SJSA1 (cell line): ENCODE results near the gene CGA. TPM values are rescaled to one million over a fixed set of nuclear protein-coding genes. Genes with fewer than 3 reads are reported as not detected.

Source experiments
- DNase-seq, 2 experiments: peaks; one replicate each; pipeline ENCODE4 v3.0.0-alpha.2; 2015 to 2020; ENCODE audit warnings: low spot score in 2 of 2, low read depth in 1 of 2
- H3K27ac ChIP-seq: fragments of 250-450 bp; sonication (Bioruptor Pico); 2 replicates; pipeline ENCODE4 v1.5.1; 2020; ENCODE audit warnings: mild to moderate bottlenecking, moderate library complexity
- H3K27me3 ChIP-seq: fragments of 250-450 bp; sonication (Bioruptor Pico); replicated peaks from 2 replicates; pipeline ENCODE4 v1.5.1; 2020; ENCODE audit warnings: mild to moderate bottlenecking, moderate library complexity
- H3K36me3 ChIP-seq: fragments of 250-450 bp; sonication (Bioruptor Pico); 2 replicates; pipeline ENCODE4 v1.5.1; 2020; ENCODE audit warnings: mild to moderate bottlenecking
- H3K4me1 ChIP-seq: fragments of 250-450 bp; sonication (Bioruptor Pico); replicated peaks from 2 replicates; pipeline ENCODE4 v1.6.1; 2021; ENCODE audit warnings: mild to moderate bottlenecking
- H3K4me3 ChIP-seq: fragments of 250-450 bp; sonication (Bioruptor Pico); 2 replicates; pipeline ENCODE4 v1.5.1; 2020; ENCODE audit warnings: mild to moderate bottlenecking
- H3K9me3 ChIP-seq: fragments of 250-450 bp; sonication (Bioruptor Pico); replicated peaks from 2 replicates; pipeline ENCODE4 v1.5.1; 2020; ENCODE audit warnings: mild to moderate bottlenecking
- total RNA-seq: library from RNA; depleted of rRNA; stranded (reverse); fragments of >200 nt; shearing (Covaris generic); gene quantifications from 2 replicates; pipeline ENCODE4 v1.2.3, GENCODE V29; 2014

The CGA gene
- total RNA-seq, 1 experiment from 2014 or later, result not detected

- Histone ChIP-seq H3K27ac (no peak overlapping the region), H3K4me1 (no peaks in the 10 kb centered on the region), H3K27me3 (0 out of 2 replicates have a peak, but pooled peaks cover 4% of the 10 kb centered on the region), H3K4me3 (no peak overlapping the region), H3K9me3 (no peaks in the 10 kb centered on the region), H3K36me3 (no peaks in the 10 kb centered on the region)
- no peak for DNase-seq
Observed at GRCh38 chr6:87103977-87104601, 9.2 kb upstream of the CGA start.

- Histone ChIP-seq H3K9me3 (no peaks in the 10 kb centered on the region), H3K36me3 (no peaks in the 10 kb centered on the region), H3K4me3 (no peak overlapping the region), H3K4me1 (no peaks in the 10 kb centered on the region), H3K27me3 (peaks cover 7% of the 10 kb centered on the region; the same call in 1 of the 2 replicates), H3K27ac (no peak overlapping the region)
- DNase-seq, result no peak
Observed at GRCh38 chr6:87102151-87102621, 7.3 kb upstream of the CGA start.

DNA sequence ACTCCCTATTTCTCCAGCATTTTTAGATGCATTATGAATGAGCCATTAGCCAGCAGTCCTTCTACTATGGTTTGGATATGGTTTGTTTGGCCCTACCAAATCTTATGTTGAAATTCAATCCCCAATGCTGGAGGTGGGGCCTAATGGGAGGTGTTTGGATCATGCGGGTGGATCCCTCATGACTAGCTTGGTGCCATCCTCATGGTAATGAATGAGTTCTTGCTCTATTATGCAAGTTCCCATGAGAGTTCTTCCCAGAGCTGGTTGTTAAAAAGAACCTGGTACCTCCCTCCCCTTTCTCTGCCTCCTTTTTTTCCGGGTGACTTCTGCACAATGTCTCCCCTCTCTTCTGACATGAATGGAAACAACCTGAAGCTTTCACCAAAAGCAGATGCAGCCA is 6.2 kb upstream of the CGA start:
- Histone ChIP-seq H3K27ac (no peak overlapping the region), H3K9me3 (no peaks in the 10 kb centered on the region), H3K4me1 (no peaks in the 10 kb centered on the region), H3K4me3 (no peak overlapping the region), H3K36me3 (no peaks in the 10 kb centered on the region), H3K27me3 (peaks cover 7% of the 10 kb centered on the region; the same call in 1 of the 2 replicates)
- no peak for DNase-seq

DNA sequence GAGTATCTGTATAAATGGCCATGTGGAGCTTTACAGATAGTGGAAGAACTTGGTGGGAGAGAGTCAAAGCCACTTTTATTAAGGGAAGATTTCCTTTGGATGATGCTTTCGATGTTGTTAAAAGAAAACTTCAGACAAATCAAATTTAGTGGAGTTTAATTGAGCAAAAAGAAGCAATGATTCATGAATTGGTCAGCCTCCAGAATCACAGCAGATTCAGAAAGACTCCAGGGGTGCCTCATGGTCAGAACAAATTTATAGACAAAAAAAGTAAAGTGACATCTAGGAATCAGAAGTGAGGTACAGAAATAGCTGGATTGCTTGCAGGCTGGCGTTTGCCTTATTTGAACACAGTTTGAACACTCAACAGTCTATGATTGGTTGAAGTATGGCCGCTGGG is 5.3 kb upstream of the CGA start:
- Histone ChIP-seq H3K4me3 (no peak overlapping the region), H3K27ac (no peak overlapping the region), H3K36me3 (no peaks in the 10 kb centered on the region), H3K9me3 (no peaks in the 10 kb centered on the region), H3K27me3 (peaks cover 7% of the 10 kb centered on the region; the same call in 1 of the 2 replicates), H3K4me1 (no peaks in the 10 kb centered on the region)
- no peak for DNase-seq

DNA sequence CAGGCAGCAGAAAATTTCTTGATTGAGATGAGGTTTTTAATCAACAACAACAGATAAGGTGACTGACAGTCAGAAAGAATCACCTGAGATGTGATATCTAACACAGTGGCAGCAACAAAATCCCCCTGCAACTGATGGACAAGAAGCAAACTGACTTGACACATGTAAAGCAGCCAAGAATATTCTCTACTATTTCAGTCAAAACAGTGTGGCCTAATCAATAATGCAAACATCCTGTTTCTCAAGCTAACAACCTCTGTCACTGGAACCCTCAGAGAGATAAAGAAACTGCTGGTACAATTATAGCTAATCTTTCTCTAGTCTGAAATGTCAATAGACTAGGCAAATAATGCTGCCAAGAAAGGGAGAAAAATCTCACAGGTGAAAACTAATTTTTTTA is 4.6 kb upstream of the CGA start:
- no peak overlapping the region for H3K4me3 ChIP-seq
- H3K36me3 ChIP-seq, result no peaks in the 10 kb centered on the region
- H3K9me3 ChIP-seq, result no peaks in the 10 kb centered on the region
- peaks cover 7% of the 10 kb centered on the region; the same call in 1 of the 2 replicates for H3K27me3 ChIP-seq
- no peak for DNase-seq
- no peaks in the 10 kb centered on the region for H3K4me1 ChIP-seq
- no peak overlapping the region for H3K27ac ChIP-seq

GRCh38 chr6:87094576-87094975 is 330 bp downstream of the CGA start:
- DNase-seq, result no peak
- Histone ChIP-seq H3K4me3 (no peak overlapping the region), H3K27me3 (peaks cover 5% of the 10 kb centered on the region; the same call in 1 of the 2 replicates), H3K27ac (no peak overlapping the region), H3K9me3 (no peaks in the 10 kb centered on the region), H3K36me3 (no peaks in the 10 kb centered on the region), H3K4me1 (no peaks in the 10 kb centered on the region)

DNA sequence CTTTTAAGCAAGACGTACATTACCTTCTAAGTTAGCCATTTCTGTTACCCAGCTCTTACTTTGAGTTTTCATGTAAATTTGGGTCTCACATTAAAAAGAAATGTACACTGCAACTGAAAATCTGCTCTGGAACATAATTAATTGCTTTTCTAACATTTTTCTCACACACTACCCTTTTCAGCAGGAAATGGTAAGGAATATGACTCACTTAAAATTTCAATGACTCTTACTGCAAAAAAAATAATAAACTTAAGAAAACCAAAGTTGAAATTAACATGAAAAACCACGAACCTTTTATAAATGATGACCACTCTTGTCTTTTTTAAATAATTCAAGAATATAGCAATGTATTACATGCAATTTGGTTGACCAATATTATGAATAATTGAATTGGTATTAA is 1.3 kb downstream of the CGA start:
- H3K9me3 ChIP-seq, result no peaks in the 10 kb centered on the region
- H3K27me3 ChIP-seq, result peaks cover 4% of the 10 kb centered on the region; the same call in 1 of the 2 replicates
- H3K4me1 ChIP-seq, result no peaks in the 10 kb centered on the region
- DNase-seq, result no peak
- H3K4me3 ChIP-seq, result no peak overlapping the region
- no peaks in the 10 kb centered on the region for H3K36me3 ChIP-seq
- H3K27ac ChIP-seq, result no peak overlapping the region

GRCh38 chr6:87093199-87093598 is 1.7 kb downstream of the CGA start:
- Histone ChIP-seq H3K4me1 (no peaks in the 10 kb centered on the region), H3K27me3 (peaks cover 4% of the 10 kb centered on the region; the same call in 1 of the 2 replicates), H3K27ac (no peak overlapping the region), H3K9me3 (no peaks in the 10 kb centered on the region), H3K36me3 (no peaks in the 10 kb centered on the region), H3K4me3 (no peak overlapping the region)
- DNase-seq, result no peak

- H3K27me3 ChIP-seq, result peaks cover 3% of the 10 kb centered on the region; the same call in 1 of the 2 replicates
- no peak for DNase-seq
- no peaks in the 10 kb centered on the region for H3K36me3 ChIP-seq
- no peaks in the 10 kb centered on the region for H3K4me1 ChIP-seq
- H3K9me3 ChIP-seq, result no peaks in the 10 kb centered on the region
- no peak overlapping the region for H3K27ac ChIP-seq
- H3K4me3 ChIP-seq, result no peak overlapping the region
Observed at GRCh38 chr6:87092435-87092834, 2.5 kb downstream of the CGA start.

- Histone ChIP-seq H3K36me3 (no peaks in the 10 kb centered on the region), H3K4me1 (no peaks in the 10 kb centered on the region), H3K27me3 (no peaks in the 10 kb centered on the region; the same call in 1 of the 2 replicates), H3K27ac (no peak overlapping the region), H3K9me3 (no peaks in the 10 kb centered on the region), H3K4me3 (no peak overlapping the region)
- DNase-seq, result no peak
Observed at GRCh38 chr6:87089135-87089534, 5.8 kb downstream of the CGA start.

GRCh38 chr6:87088076-87088475 is 6.8 kb downstream of the CGA start:
- Histone ChIP-seq H3K27me3 (no peaks in the 10 kb centered on the region; the same call in 1 of the 2 replicates), H3K4me1 (no peaks in the 10 kb centered on the region), H3K9me3 (no peaks in the 10 kb centered on the region), H3K4me3 (no peak overlapping the region), H3K27ac (no peak overlapping the region), H3K36me3 (no peaks in the 10 kb centered on the region)
- no peak for DNase-seq

- H3K27me3 ChIP-seq, result no peaks in the 10 kb centered on the region; the same call in 1 of the 2 replicates
- H3K9me3 ChIP-seq, result no peaks in the 10 kb centered on the region
- no peaks in the 10 kb centered on the region for H3K4me1 ChIP-seq
- H3K36me3 ChIP-seq, result no peaks in the 10 kb centered on the region
- no peak overlapping the region for H3K27ac ChIP-seq
- no peak overlapping the region for H3K4me3 ChIP-seq
- DNase-seq, result no peak
Observed at GRCh38 chr6:87082160-87082721, 12.7 kb downstream of the CGA start.

GRCh38 chr6:87078983-87079616 is 15.8 kb downstream of the CGA start:
- H3K9me3 ChIP-seq, result no peaks in the 10 kb centered on the region
- no peaks in the 10 kb centered on the region for H3K4me1 ChIP-seq
- H3K4me3 ChIP-seq, result no peak overlapping the region
- H3K27me3 ChIP-seq, result no peaks in the 10 kb centered on the region; the same call in 1 of the 2 replicates
- no peaks in the 10 kb centered on the region for H3K36me3 ChIP-seq
- no peak overlapping the region for H3K27ac ChIP-seq
- DNase-seq, result peak; percentile 39 to 76

DNA sequence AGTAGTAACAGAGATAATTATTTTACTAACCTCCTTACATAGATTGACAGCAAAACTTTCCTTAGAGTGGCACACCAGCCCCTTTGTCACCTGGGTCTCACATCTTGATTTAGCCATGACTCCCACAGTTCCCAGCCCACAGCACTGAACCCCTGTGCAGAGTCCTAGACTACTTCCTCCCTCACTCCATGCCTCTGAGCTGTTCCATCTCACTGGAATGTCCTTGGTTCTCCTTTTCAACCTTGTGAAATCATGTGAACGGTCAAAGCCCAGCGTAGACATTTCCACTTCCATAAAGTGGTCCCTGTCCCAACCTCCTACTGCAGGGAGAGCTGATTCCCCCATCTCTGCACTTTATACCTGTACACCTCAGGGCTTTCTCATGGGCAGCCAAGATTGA is 19.7 kb downstream of the CGA start:
- DNase-seq, result no peak
- no peaks in the 10 kb centered on the region for H3K9me3 ChIP-seq
- no peaks in the 10 kb centered on the region for H3K4me1 ChIP-seq
- H3K27ac ChIP-seq, result no peak overlapping the region
- no peaks in the 10 kb centered on the region for H3K36me3 ChIP-seq
- no peaks in the 10 kb centered on the region; the same call in 1 of the 2 replicates for H3K27me3 ChIP-seq
- no peak overlapping the region for H3K4me3 ChIP-seq
